Psoas muscle (tissue), 8 donors: ENCODE measurements around the gene UQCRHL. TPM values are rescaled to one million over a fixed set of nuclear protein-coding genes. Genes with fewer than 3 reads are reported as not detected.
"Not testable (repeated sequence)": the region's sequence is repeated elsewhere in the genome, so short reads cannot be mapped to it uniquely, and the experiment has no call there.

Source experiments
- ATAC-seq, 4 donors: fragments of 200-7000 bp; cut with Tn5 transposase; one replicate each; pipeline ENCODE4 v1.9.1; 2020; ENCODE audit warnings: moderate library complexity in 3 of 4, mild to moderate bottlenecking in 2 of 4
- DNase-seq, 2 donors: peaks; one replicate each; pipeline ENCODE4 v3.0.0-alpha.2; 2020
- H3K27ac ChIP-seq: fragments of 200-600 bp; one replicate; pipeline ENCODE4 v1.8.0; 2022
- H3K27me3 ChIP-seq, 3 donors: fragments of 200-600 bp in 1 of 3; one replicate each; pipeline versions ENCODE4 v1.6.1 to v1.8.0; 2013 to 2022; ENCODE audit warnings: low read length in 2 of 3, mild to moderate bottlenecking in 2 of 3, moderate library complexity in 1 of 3; ENCODE audit not compliant: insufficient read depth in 3 of 3
- H3K36me3 ChIP-seq, 2 donors: fragments of 200-600 bp in 1 of 2; one replicate each; pipeline versions ENCODE4 v1.6.1 to v1.8.0; 2013 to 2022; ENCODE audit warnings: low read depth in 1 of 2, mild to moderate bottlenecking in 1 of 2, moderate library complexity in 1 of 2; ENCODE audit not compliant: insufficient read depth in 1 of 2
- H3K4me1 ChIP-seq: fragments of 200-600 bp; one replicate; pipeline ENCODE4 v1.8.0; 2022
- H3K4me3 ChIP-seq: fragments of 200-600 bp; one replicate; pipeline ENCODE4 v1.8.0; 2022; ENCODE audit warnings: mild to moderate bottlenecking
- H3K9me3 ChIP-seq: fragments of 200-600 bp; one replicate; pipeline ENCODE4 v1.8.0; 2022
- CTCF ChIP-seq: fragments of 200-600 bp; IDR thresholded peaks from one replicate; pipeline ENCODE4 v1.8.0; 2022; ENCODE audit warnings: antibody characterized with exemption
- WGBS, 3 donors: extraction: QIAGEN DNeasy Blood & Tissue Kit; methylation state at CpG; one replicate each; pipeline versions ENCODE4 v1.1.6 to v1.1.7; 2013; 5-methylcytosine and 5-hydroxymethylcytosine counted together
- intact Hi-C, 2 donors: fragments of 100-400 bp; cut with DNase I; formaldehyde crosslinking; loops; one replicate each; pipeline versions ENCODE4 v1.11.0 to v1.14.2; 2022
- polyA plus RNA-seq, 3 donors: library from polyadenylated mRNA; stranded (reverse); fragments of 200-250 nt; gene quantifications; one replicate each; pipeline ENCODE4 v1.2.3, GENCODE V29; 2013
- total RNA-seq, 4 donors: library from RNA; stranded (reverse); fragmentation: NEBNext Ultra II Directional in 2 of 4; extraction: Animal tissue kit (Norgen Biotek cat#: 25700) in 2 of 4; gene quantifications; one replicate each; pipeline versions ENCODE4 v1.2.1 to v1.2.4, GENCODE V29; 2021 to 2023
- donor health status: healthy with polysubstance abuse.
- donor health status: DM: no; HTN: no; CAD: no; lungs with moderate emphysema.
- donor health status: Bipolar disorder and iron deficiency.
- donor health status: healthy.
- donor health status: DM: yes; HTN: yes; CAD: no.
- donor health status: DM: no; HTN: no; CAD: no.
- donor health status: DM: no; HTN: no; CAD: no.
- donor health status: DM: yes; HTN: yes; CAD: no.

Gene UQCRHL
- total and polyA plus RNA-seq, 7 donors = 0.97 to 7.1 (median 2.8) TPM

GRCh38 chr1:15848143-15848928 is 40.9 kb upstream of the UQCRHL start:
- peak; percentile 51 to 65 for DNase-seq
- Histone ChIP-seq H3K4me3 (peak overlapping the region; percentile 95), H3K36me3 (no peaks in the 10 kb centered on the region), H3K4me1 (peaks cover 46% of the 10 kb centered on the region), H3K9me3 (no peaks in the 10 kb centered on the region), H3K27me3 (no peaks in the 10 kb centered on the region), H3K27ac (peak overlapping the region; percentile 99)
- TF ChIP-seq CTCF = no peak
- peak; percentile 1 to 12 (median 7) for ATAC-seq
- WGBS, 3 donors = 0 to 1% (median 0%) methylated on average over 73 to 104 of the region's 104 CpGs
- intact Hi-C loops = loop anchor here in 1 of 2 donors (5.0 kb wide), 1 partner anchor 54 kb away; no protein-coding TSS in a partner anchor

- H3K36me3 ChIP-seq = no peaks in the 10 kb centered on the region
- 0 to 1% (median 0%) methylated on average over 6 to 34 of the region's 34 CpGs for WGBS, 3 donors
- no peak for TF ChIP-seq CTCF
- no peak for ATAC-seq
- no peaks in the 10 kb centered on the region for H3K9me3 ChIP-seq
- H3K4me1 ChIP-seq = peaks cover 41% of the 10 kb centered on the region
- intact Hi-C loops = loop anchor here in 1 of 2 donors (1.0 to 5.0 kb wide), 2 partner anchors 13 to 54 kb away; no protein-coding TSS in a partner anchor
- H3K4me3 ChIP-seq = peak overlapping the region; percentile 95
- H3K27me3 ChIP-seq = no peaks in the 10 kb centered on the region
- no peak for DNase-seq
- peak overlapping the region; percentile 99 for H3K27ac ChIP-seq
Measured at GRCh38 chr1:15847893-15848142, 40.4 kb upstream of the UQCRHL start.

GRCh38 chr1:15847100-15847892 is 39.8 kb upstream of the UQCRHL start, which contains the start of gene SPEN:
TSS of gene SPEN (plus strand) at chr1:15847707. CDS start at chr1:15848068, 361 bp downstream.
- peaks cover 36% of the 10 kb centered on the region for H3K4me1 ChIP-seq
- H3K27me3 ChIP-seq = no peaks in the 10 kb centered on the region
- H3K9me3 ChIP-seq = no peaks in the 10 kb centered on the region
- 0 to 1% (median 0%) methylated on average over 44 to 86 of the region's 86 CpGs for WGBS, 3 donors
- DNase-seq (peak; percentile 99 to 100), ATAC-seq (peak; percentile 87 to 93 (median 88))
- peak within 1 kb of the TSS; percentile 95 for H3K4me3 ChIP-seq
- no peaks in the 10 kb centered on the region for H3K36me3 ChIP-seq
- peak within 1 kb of the TSS; percentile 99 for H3K27ac ChIP-seq
- TF ChIP-seq CTCF = no peak
- intact Hi-C loops = loop anchor here in 1 of 2 donors (1.0 to 5.0 kb wide), 2 partner anchors 12 to 55 kb away; no protein-coding TSS in a partner anchor

GRCh38 chr1:15846056-15846455 is 38.6 kb upstream of the UQCRHL start:
- not testable (repeated sequence) for H3K4me3 ChIP-seq, H3K27me3 ChIP-seq, H3K9me3 ChIP-seq, DNase-seq, H3K36me3 ChIP-seq, H3K27ac ChIP-seq, ATAC-seq
- intact Hi-C loops = loop anchor here in 1 of 2 donors (5.0 kb wide), 1 partner anchor 56 kb away; no protein-coding TSS in a partner anchor
- peaks cover 23% of the 10 kb centered on the region for H3K4me1 ChIP-seq
- 95 to 97% (median 96%) methylated on average over 11 of the region's 11 CpGs for WGBS, 3 donors
